T-cell (primary cell): ENCODE data around the gene NCDN. TPM values are rescaled to one million over a fixed set of nuclear protein-coding genes. Genes with fewer than 3 reads are reported as not detected.

Experiments used
- ATAC-seq, 4 experiments: fragments of 200-7000 bp in 3 of 4; fragments of 150-1000 bp in 1 of 4; cut with Tn5 transposase; replicated peaks in 1 of 4; 1 replicate in 3 of 4; 2 replicates in 1 of 4; pipeline ENCODE4 v1.10.0; 2021; ENCODE audit warnings: moderate library complexity in 3 of 4, mild to moderate bottlenecking in 2 of 4, moderate number of reproducible peaks in 1 of 4
- CTCF ChIA-PET, 2 donors: fragments of 300-600 bp; sonication (Branson Sonifier 250); formaldehyde crosslinking; loops; one replicate each; lab custom pipeline; 2022; ENCODE audit warnings: antibody characterized with exemption in 2 of 2; lab: Charles Lee
- POLR2A ChIA-PET, 2 donors: fragments of 300-600 bp; sonication (Branson Sonifier 250); formaldehyde crosslinking; loops; one replicate each; lab custom pipeline; 2022; ENCODE audit warnings: antibody characterized with exemption in 2 of 2; lab: Charles Lee
- DNase-seq, 35 experiments: peaks; one replicate each; pipeline versions ENCODE4 v3.0.0 to v3.0.0-alpha.2; 2013 to 2023
- H3K27ac ChIP-seq: one replicate; pipeline ENCODE4 v1.5.1; 2013; ENCODE audit warnings: low read length
- H3K27me3 ChIP-seq, 2 experiments: replicated peaks in 1 of 2; 1 replicate in 1 of 2; 2 replicates in 1 of 2; pipeline versions ENCODE4 v1.6.1 to v1.7.0; 2013; ENCODE audit warnings: low read length in 1 of 2, mixed read lengths in 1 of 2; ENCODE audit not compliant: control insufficient read depth in 2 of 2, insufficient read depth in 2 of 2; ENCODE audit errors: extremely low read depth in 1 of 2
- H3K36me3 ChIP-seq, 2 donors: 1 replicate in 1 of 2; 2 replicates in 1 of 2; pipeline versions ENCODE4 v1.6.1 to v1.7.0; 2013; ENCODE audit warnings: low read length in 1 of 2; ENCODE audit not compliant: control insufficient read depth in 2 of 2, insufficient read depth in 1 of 2; ENCODE audit errors: extremely low read depth in 1 of 2
- H3K4me1 ChIP-seq, 2 experiments: 1 replicate in 1 of 2; 2 replicates in 1 of 2; pipeline versions ENCODE4 v1.6.1 to v1.7.0; 2013; ENCODE audit warnings: low read length in 2 of 2, mixed read lengths in 1 of 2; ENCODE audit not compliant: insufficient read depth in 2 of 2, control insufficient read depth in 1 of 2; ENCODE audit errors: extremely low read depth in 1 of 2
- H3K4me3 ChIP-seq, 2 donors: 1 replicate in 1 of 2; 2 replicates in 1 of 2; pipeline versions ENCODE4 v1.5.1 to v1.7.0; 2013; ENCODE audit warnings: mild to moderate bottlenecking in 2 of 2, low read length in 1 of 2, moderate library complexity in 1 of 2; ENCODE audit not compliant: control insufficient read depth in 1 of 2; ENCODE audit errors: extremely low read depth in 1 of 2
- H3K9me3 ChIP-seq: 2 replicates; pipeline ENCODE4 v1.7.0; 2013
- H3K27ac Mint-ChIP-seq, 2 donors: one replicate each; pipeline ENCODE4 v1.8.0; 2020 to 2021; ENCODE audit warnings: mild to moderate bottlenecking in 2 of 2, mixed read lengths in 2 of 2
- H3K27me3 Mint-ChIP-seq, 2 donors: one replicate each; pipeline ENCODE4 v1.8.0; 2021 to 2022; ENCODE audit warnings: mixed read lengths in 2 of 2
- H3K36me3 Mint-ChIP-seq: one replicate; pipeline ENCODE4 v1.8.0; 2021; ENCODE audit warnings: mixed read lengths
- H3K4me1 Mint-ChIP-seq, 3 donors: one replicate each; pipeline ENCODE4 v1.8.0; 2020 to 2022; ENCODE audit warnings: mixed read lengths in 3 of 3, mild to moderate bottlenecking in 1 of 3
- H3K4me3 Mint-ChIP-seq, 3 donors: one replicate each; pipeline ENCODE4 v1.8.0; 2020 to 2022; ENCODE audit warnings: mild to moderate bottlenecking in 3 of 3, mixed read lengths in 3 of 3, moderate library complexity in 3 of 3
- H3K9me3 Mint-ChIP-seq, 3 donors: one replicate each; pipeline ENCODE4 v1.8.0; 2020 to 2022; ENCODE audit warnings: mixed read lengths in 3 of 3
- WGBS: methylation state at CpG from one replicate; pipeline ENCODE4 v1.1.5; 2013; ENCODE audit warnings: missing lambda C conversion rate; ENCODE audit not compliant: insufficient coverage; 5-methylcytosine and 5-hydroxymethylcytosine counted together
- total RNA-seq, 35 experiments: library from RNA in 6 of 35; stranded (reverse) in 6 of 35; fragments of 120-200 nt in 1 of 35; gene quantifications; one replicate each; pipeline versions ENCODE4 v1.2.1 to v1.2.4 and lab custom pipeline; 2013 to 2026

NCDN gene
- total RNA-seq, 5 donors from 2014 or later (not counting 1 experiment from before 2014, with no cell fraction given): 19.8 to 34.0 (median 31.4) TPM

GRCh38 chr1:35603468-35603867 lies 45.9 kb downstream of the NCDN start:
- H3K36me3 ChIP-seq: peaks cover 5 to 56% of the 10 kb centered on the region in 2 donors

DNA sequence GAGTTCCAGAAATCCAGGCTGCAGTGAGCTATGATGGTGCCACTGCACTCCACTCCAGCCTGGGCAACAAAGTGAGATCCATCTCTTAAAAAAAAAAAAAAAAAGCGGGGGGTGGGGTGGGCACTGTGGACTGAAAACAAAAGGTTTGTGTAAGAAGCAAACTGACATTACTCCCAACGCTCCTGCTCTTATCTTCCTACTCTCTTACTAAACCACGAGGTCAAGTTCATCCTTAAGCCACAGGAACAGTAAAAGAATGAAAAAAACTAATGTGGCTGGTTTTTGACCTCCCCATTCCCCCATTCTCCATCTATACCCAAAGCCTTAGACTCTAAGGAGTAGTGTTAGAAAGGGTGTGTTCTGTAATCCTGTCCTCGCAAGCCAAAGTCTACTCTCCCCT lies 46.3 kb downstream of the NCDN start:
- H3K4me3 Mint-ChIP-seq: no peak overlapping the region
- H3K27me3 Mint-ChIP-seq: no peaks in the 10 kb centered on the region
- peaks cover 6 to 60% of the 10 kb centered on the region in 2 donors for H3K36me3 ChIP-seq
- H3K36me3 Mint-ChIP-seq: peaks cover 53% of the 10 kb centered on the region
- H3K4me1 ChIP-seq: no peaks in the 10 kb centered on the region
- no peaks in the 10 kb centered on the region for H3K9me3 Mint-ChIP-seq
- DNase-seq (no peak), ATAC-seq (no peak)
- no peak overlapping the region for H3K4me3 ChIP-seq
- WGBS: no CpG with 5 or more reads among the region's 4 CpGs
- H3K27ac Mint-ChIP-seq: no peak overlapping the region
- H3K27me3 ChIP-seq: no peaks in the 10 kb centered on the region
- H3K9me3 ChIP-seq: no peaks in the 10 kb centered on the region
- CTCF ChIA-PET: no interaction called here
- H3K27ac ChIP-seq: no peak overlapping the region
- peaks cover 7 to 12% (median 8%) of the 10 kb centered on the region in 3 donors for H3K4me1 Mint-ChIP-seq
- POLR2A ChIA-PET: no interaction called here

More at GRCh38 chr1:35603468-35603867, 45.9 kb downstream of the NCDN start:
- no peak for DNase-seq
- H3K27me3 Mint-ChIP-seq: no peaks in the 10 kb centered on the region
- Histone ChIP-seq H3K9me3 (no peaks in the 10 kb centered on the region), H3K4me3 (no peak overlapping the region), H3K4me1 (no peaks in the 10 kb centered on the region), H3K27ac (no peak overlapping the region), H3K27me3 (no peaks in the 10 kb centered on the region)
- H3K36me3 Mint-ChIP-seq: peaks cover 50% of the 10 kb centered on the region
- H3K27ac Mint-ChIP-seq: no peak overlapping the region
- ATAC-seq: no peak
- CTCF ChIA-PET: no interaction called here
- 83% methylated on average over 1 of the region's 3 CpGs for WGBS
- POLR2A ChIA-PET: no interaction called here
- H3K4me3 Mint-ChIP-seq: no peak overlapping the region
- H3K9me3 Mint-ChIP-seq: no peaks in the 10 kb centered on the region
- H3K4me1 Mint-ChIP-seq: peaks cover 7 to 12% (median 8%) of the 10 kb centered on the region in 3 donors

GRCh38 chr1:35605071-35605866 lies 47.7 kb downstream of the NCDN start:
- ChIA-PET POLR2A (interaction anchor here (0.7 to 1.2 kb wide), 2 partner anchors 23 to 395 kb away, joined by 3 read pairs; no protein-coding TSS in a partner anchor), CTCF (interaction anchor here in 1 of 2 donors (0.6 kb wide), 1 partner anchor 106 kb away, joined by 4 read pairs; no protein-coding TSS in a partner anchor)
- no peaks in the 10 kb centered on the region for H3K27me3 Mint-ChIP-seq
- Histone ChIP-seq H3K36me3 (peaks cover 12 to 68% of the 10 kb centered on the region in 2 donors), H3K27ac (no peak overlapping the region), H3K4me1 (no peaks in the 10 kb centered on the region), H3K27me3 (no peaks in the 10 kb centered on the region), H3K9me3 (no peaks in the 10 kb centered on the region), H3K4me3 (no peak overlapping the region)
- WGBS: 100% methylated on average over 4 of the region's 6 CpGs
- peaks cover 7 to 12% (median 8%) of the 10 kb centered on the region in 3 donors for H3K4me1 Mint-ChIP-seq
- DNase-seq (no peak), ATAC-seq (no peak)
- peaks cover 51% of the 10 kb centered on the region for H3K36me3 Mint-ChIP-seq
- no peak overlapping the region for H3K4me3 Mint-ChIP-seq
- no peaks in the 10 kb centered on the region for H3K9me3 Mint-ChIP-seq
- H3K27ac Mint-ChIP-seq: no peak overlapping the region

GRCh38 chr1:35605867-35606182 lies 48.2 kb downstream of the NCDN start:
- Histone ChIP-seq H3K27me3 (no peaks in the 10 kb centered on the region), H3K4me1 (no peaks in the 10 kb centered on the region), H3K4me3 (no peak overlapping the region), H3K9me3 (no peaks in the 10 kb centered on the region), H3K27ac (no peak overlapping the region), H3K36me3 (peaks cover 12 to 69% of the 10 kb centered on the region in 2 donors)
- Mint-ChIP-seq H3K27ac (peak overlapping the region in 1 of 2 donors; percentile 16), H3K36me3 (peaks cover 47% of the 10 kb centered on the region), H3K4me1 (peaks cover 7 to 12% (median 8%) of the 10 kb centered on the region in 3 donors), H3K27me3 (no peaks in the 10 kb centered on the region), H3K9me3 (no peaks in the 10 kb centered on the region), H3K4me3 (no peak overlapping the region)
- ATAC-seq (no peak), DNase-seq (no peak)
- WGBS: 86% methylated on average over 1 of the region's 4 CpGs
- CTCF ChIA-PET: no interaction called here
- POLR2A ChIA-PET: no interaction called here

- Mint-ChIP-seq H3K36me3 (peaks cover 44% of the 10 kb centered on the region), H3K27ac (no peak overlapping the region), H3K27me3 (no peaks in the 10 kb centered on the region), H3K4me3 (no peak overlapping the region), H3K9me3 (no peaks in the 10 kb centered on the region), H3K4me1 (peaks cover 12 to 23% (median 17%) of the 10 kb centered on the region in 3 donors)
- ChIA-PET POLR2A (interaction anchor here in 1 of 2 donors (0.6 kb wide), 1 partner anchor 14 kb away, joined by 6 read pairs; no protein-coding TSS in a partner anchor), CTCF (no interaction called here)
- Histone ChIP-seq H3K4me1 (no peaks in the 10 kb centered on the region), H3K36me3 (peaks cover 17 to 64% of the 10 kb centered on the region in 2 donors), H3K27me3 (no peaks in the 10 kb centered on the region), H3K9me3 (no peaks in the 10 kb centered on the region), H3K4me3 (no peak overlapping the region), H3K27ac (no peak overlapping the region)
- DNase-seq (no peak), ATAC-seq (no peak)
- 98% methylated on average over 4 of the region's 7 CpGs for WGBS
These were observed 54.1 kb downstream of the NCDN start for GRCh38 chr1:35611655-35612054.

DNA sequence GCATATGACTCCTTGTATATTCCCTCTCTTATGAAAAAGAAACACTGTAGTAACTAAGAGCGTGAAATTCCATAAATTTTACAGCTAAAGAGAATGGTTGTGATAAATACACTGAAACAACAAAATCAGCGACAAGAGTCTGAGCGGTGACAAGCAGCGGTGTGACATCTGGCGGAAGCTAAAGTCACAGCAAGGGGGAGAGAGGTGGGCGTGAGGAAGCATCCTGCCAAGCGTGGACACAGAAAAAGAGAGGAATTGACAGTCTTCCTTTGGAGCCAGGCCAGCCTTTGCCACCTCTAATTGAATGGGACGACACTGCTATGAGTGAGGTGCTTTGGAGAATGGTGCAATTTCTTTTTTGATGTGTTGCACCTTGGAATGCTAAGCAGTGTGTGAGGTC lies 57.8 kb downstream of the NCDN start:
- DNase-seq (no peak), ATAC-seq (no peak)
- Histone ChIP-seq H3K27ac (no peak overlapping the region), H3K36me3 (peaks cover 10 to 45% of the 10 kb centered on the region in 2 donors), H3K27me3 (no peaks in the 10 kb centered on the region), H3K9me3 (no peaks in the 10 kb centered on the region), H3K4me1 (no peaks in the 10 kb centered on the region), H3K4me3 (no peak overlapping the region)
- 99% methylated on average over 7 of the region's 8 CpGs for WGBS
- POLR2A ChIA-PET: no interaction called here
- Mint-ChIP-seq H3K4me1 (peaks cover 16 to 28% (median 17%) of the 10 kb centered on the region in 3 donors), H3K27ac (no peak overlapping the region), H3K27me3 (no peaks in the 10 kb centered on the region), H3K36me3 (peaks cover 46% of the 10 kb centered on the region), H3K9me3 (no peaks in the 10 kb centered on the region), H3K4me3 (no peak overlapping the region)
- CTCF ChIA-PET: no interaction called here
